Mononuclear cell (primary cell): Measurements from ENCODE around the gene ZBTB46. TPM values are rescaled to one million over a fixed set of nuclear protein-coding genes. Genes with fewer than 3 reads are reported as not detected.
"Not testable (repeated sequence)": the region's sequence is repeated elsewhere in the genome, so short reads cannot be mapped to it uniquely, and the experiment has no call there.

Experiments
- H3K27me3 ChIP-seq: 2 replicates; pipeline ENCODE4 v1.6.0; 2011; ENCODE audit warnings: low read length, control low read depth; ENCODE audit not compliant: insufficient read depth
- H3K4me1 ChIP-seq: 2 replicates; pipeline ENCODE4 v1.5.1; 2011; ENCODE audit warnings: mild to moderate bottlenecking, low read length, control low read depth; ENCODE audit not compliant: insufficient read depth
- H3K4me3 ChIP-seq: 2 replicates; pipeline ENCODE4 v1.5.1; 2011; ENCODE audit warnings: mild to moderate bottlenecking, low read length, moderate library complexity
- H3K9me3 ChIP-seq: 2 replicates; pipeline ENCODE4 v1.5.1; 2011; ENCODE audit warnings: low read depth, mild to moderate bottlenecking, control low read depth, low read length
- total RNA-seq: library from RNA; depleted of rRNA; stranded (reverse); fragments of >200 nt; gene quantifications from one replicate; pipeline ENCODE4 v1.2.3, GENCODE V29; 2012

The ZBTB46 gene
- total RNA-seq, 1 donor, result 2.1 TPM

- Histone ChIP-seq H3K4me3 (no peak overlapping the region), H3K4me1 (no peaks in the 10 kb centered on the region), H3K9me3 (no peaks in the 10 kb centered on the region), H3K27me3 (peaks cover 5% of the 10 kb centered on the region)
These were observed 9.3 kb downstream of the ZBTB46 start for GRCh38 chr20:63821811-63822210.

- Histone ChIP-seq H3K9me3 (no peaks in the 10 kb centered on the region), H3K4me3 (no peak overlapping the region), H3K4me1 (no peaks in the 10 kb centered on the region), H3K27me3 (no peaks in the 10 kb centered on the region)
These were observed 11.7 kb downstream of the ZBTB46 start for GRCh38 chr20:63819224-63819921.

- H3K4me3 ChIP-seq, result no peak overlapping the region
- no peaks in the 10 kb centered on the region for H3K27me3 ChIP-seq
- H3K4me1 ChIP-seq, result no peaks in the 10 kb centered on the region
- H3K9me3 ChIP-seq, result no peaks in the 10 kb centered on the region
These were observed 15.3 kb downstream of the ZBTB46 start for GRCh38 chr20:63815615-63816253.

- Histone ChIP-seq H3K9me3 (no peaks in the 10 kb centered on the region), H3K4me1 (no peaks in the 10 kb centered on the region)
These were observed 16.0 kb downstream of the ZBTB46 start for GRCh38 chr20:63814891-63815614.

GRCh38 chr20:63811491-63811875, 19.6 kb downstream of the ZBTB46 start:
- Histone ChIP-seq H3K4me1 (no peaks in the 10 kb centered on the region), H3K9me3 (no peaks in the 10 kb centered on the region), H3K27me3 (no peaks in the 10 kb centered on the region), H3K4me3 (no peak overlapping the region)

More at GRCh38 chr20:63814891-63815614, 16.0 kb downstream of the ZBTB46 start:
- Histone ChIP-seq H3K4me3 (no peak overlapping the region), H3K27me3 (no peaks in the 10 kb centered on the region)

GRCh38 chr20:63810730-63811490, 20.2 kb downstream of the ZBTB46 start:
- Histone ChIP-seq H3K4me3 (no peak overlapping the region), H3K9me3 (no peaks in the 10 kb centered on the region), H3K4me1 (no peaks in the 10 kb centered on the region), H3K27me3 (no peaks in the 10 kb centered on the region)

- Histone ChIP-seq H3K4me3 (no peak overlapping the region), H3K27me3 (no peaks in the 10 kb centered on the region), H3K4me1 (no peaks in the 10 kb centered on the region), H3K9me3 (no peaks in the 10 kb centered on the region)
These were observed 21.2 kb downstream of the ZBTB46 start for GRCh38 chr20:63809856-63810255.

GRCh38 chr20:63808964-63809674, 21.9 kb downstream of the ZBTB46 start:
- H3K27me3 ChIP-seq, result no peaks in the 10 kb centered on the region
- no peak overlapping the region for H3K4me3 ChIP-seq
- H3K9me3 ChIP-seq, result no peaks in the 10 kb centered on the region
- peaks cover 2% of the 10 kb centered on the region for H3K4me1 ChIP-seq

GRCh38 chr20:63808145-63808724, 22.8 kb downstream of the ZBTB46 start:
- Histone ChIP-seq H3K4me3 (no peak overlapping the region), H3K27me3 (no peaks in the 10 kb centered on the region), H3K4me1 (peaks cover 10% of the 10 kb centered on the region), H3K9me3 (no peaks in the 10 kb centered on the region)

- H3K27me3 ChIP-seq, result no peaks in the 10 kb centered on the region
- peaks cover 15% of the 10 kb centered on the region for H3K4me1 ChIP-seq
- H3K9me3 ChIP-seq, result no peaks in the 10 kb centered on the region
- no peak overlapping the region for H3K4me3 ChIP-seq
These were observed 23.4 kb downstream of the ZBTB46 start for GRCh38 chr20:63807654-63808053.

- Histone ChIP-seq H3K27me3 (no peaks in the 10 kb centered on the region), H3K9me3 (no peaks in the 10 kb centered on the region)
These were observed 26.8 kb downstream of the ZBTB46 start for GRCh38 chr20:63804308-63804636.

GRCh38 chr20:63802469-63803240, 28.4 kb downstream of the ZBTB46 start:
- H3K4me3 ChIP-seq, result no peak overlapping the region
- peaks cover 15% of the 10 kb centered on the region for H3K4me1 ChIP-seq
- H3K9me3 ChIP-seq, result no peaks in the 10 kb centered on the region
- H3K27me3 ChIP-seq, result no peaks in the 10 kb centered on the region

More at GRCh38 chr20:63804308-63804636, 26.8 kb downstream of the ZBTB46 start:
- Histone ChIP-seq H3K4me3 (no peak overlapping the region), H3K4me1 (peaks cover 15% of the 10 kb centered on the region)

- not testable (repeated sequence) for H3K27me3 ChIP-seq, H3K4me3 ChIP-seq, H3K9me3 ChIP-seq
- H3K4me1 ChIP-seq, result peaks cover 15% of the 10 kb centered on the region
These were observed 29.9 kb downstream of the ZBTB46 start for GRCh38 chr20:63801174-63801573.

- H3K4me1 ChIP-seq, result peaks cover 15% of the 10 kb centered on the region
- H3K4me3 ChIP-seq, H3K9me3 ChIP-seq, H3K27me3 ChIP-seq: not testable (repeated sequence)
These were observed 30.7 kb downstream of the ZBTB46 start for GRCh38 chr20:63800411-63800810.
